ENCODE results near the gene CEP20.

DNA sequence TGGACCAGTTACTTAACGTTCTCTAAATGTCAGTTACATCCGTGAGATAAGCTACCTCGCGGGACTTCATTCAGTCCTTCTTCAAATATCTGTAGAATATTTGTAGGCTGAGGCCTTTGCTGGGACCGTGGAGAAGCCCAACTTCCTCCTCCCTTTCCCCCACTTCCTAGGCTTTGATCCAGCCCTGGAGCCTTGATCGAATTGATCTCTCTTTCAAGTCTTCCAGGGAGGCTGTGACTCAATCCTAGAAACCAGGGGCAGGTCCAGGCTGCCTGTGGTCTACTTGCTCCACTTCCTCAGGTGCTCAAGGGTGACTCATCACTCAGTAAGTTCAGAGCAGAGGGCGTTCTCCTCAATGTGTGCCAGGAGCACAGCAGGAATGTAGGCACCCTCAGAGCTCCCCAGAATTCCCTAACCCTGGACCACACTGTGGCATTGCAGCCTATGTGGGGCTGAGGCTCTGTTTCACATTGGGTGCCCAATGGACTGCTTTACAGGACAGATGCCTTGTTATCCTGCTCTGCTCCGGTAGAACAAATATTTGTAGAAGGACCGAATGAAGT, 11.2 kb upstream of the CEP20 start:
- TF ChIP-seq, protein P1, sequence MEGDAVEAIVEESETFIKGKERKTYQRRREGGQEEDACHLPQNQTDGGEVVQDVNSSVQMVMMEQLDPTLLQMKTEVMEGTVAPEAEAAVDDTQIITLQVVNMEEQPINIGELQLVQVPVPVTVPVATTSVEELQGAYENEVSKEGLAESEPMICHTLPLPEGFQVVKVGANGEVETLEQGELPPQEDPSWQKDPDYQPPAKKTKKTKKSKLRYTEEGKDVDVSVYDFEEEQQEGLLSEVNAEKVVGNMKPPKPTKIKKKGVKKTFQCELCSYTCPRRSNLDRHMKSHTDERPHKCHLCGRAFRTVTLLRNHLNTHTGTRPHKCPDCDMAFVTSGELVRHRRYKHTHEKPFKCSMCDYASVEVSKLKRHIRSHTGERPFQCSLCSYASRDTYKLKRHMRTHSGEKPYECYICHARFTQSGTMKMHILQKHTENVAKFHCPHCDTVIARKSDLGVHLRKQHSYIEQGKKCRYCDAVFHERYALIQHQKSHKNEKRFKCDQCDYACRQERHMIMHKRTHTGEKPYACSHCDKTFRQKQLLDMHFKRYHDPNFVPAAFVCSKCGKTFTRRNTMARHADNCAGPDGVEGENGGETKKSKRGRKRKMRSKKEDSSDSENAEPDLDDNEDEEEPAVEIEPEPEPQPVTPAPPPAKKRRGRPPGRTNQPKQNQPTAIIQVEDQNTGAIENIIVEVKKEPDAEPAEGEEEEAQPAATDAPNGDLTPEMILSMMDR (IDR thresholded peaks at IDR 0.05): no peak
- TF ChIP-seq POLR2A (IDR thresholded peaks at IDR 0.05): no peak

All from adrenal gland (tissue), 5 donors.